Endothelial cell (in vitro differentiated cells): ENCODE measurements around the gene PTS. TPM values are rescaled to one million over a fixed set of nuclear protein-coding genes. Genes with fewer than 3 reads are reported as not detected.

Source experiments
- DNase-seq: peaks from one replicate; pipeline ENCODE4 v3.0.0; 2021; ENCODE audit warnings: low spot score
- H3K27ac Mint-ChIP-seq: one replicate; pipeline ENCODE4 v1.8.0; 2021; ENCODE audit warnings: mixed read lengths, inconsistent platforms; ENCODE audit not compliant: unreplicated experiment
- H3K27me3 Mint-ChIP-seq: one replicate; pipeline ENCODE4 v1.8.0; 2021; ENCODE audit warnings: mild to moderate bottlenecking, moderate library complexity, mixed read lengths, inconsistent platforms; ENCODE audit not compliant: unreplicated experiment
- H3K36me3 Mint-ChIP-seq: one replicate; pipeline ENCODE4 v1.8.0; 2021; ENCODE audit warnings: mild to moderate bottlenecking, low read depth, mixed read lengths, inconsistent platforms; ENCODE audit not compliant: unreplicated experiment
- H3K4me1 Mint-ChIP-seq: one replicate; pipeline ENCODE4 v1.8.0; 2021; ENCODE audit warnings: mild to moderate bottlenecking, mixed read lengths, inconsistent platforms; ENCODE audit not compliant: unreplicated experiment
- H3K4me3 Mint-ChIP-seq: one replicate; pipeline ENCODE4 v1.8.0; 2021; ENCODE audit warnings: mild to moderate bottlenecking, mixed read lengths, inconsistent platforms; ENCODE audit not compliant: unreplicated experiment
- H3K9me3 Mint-ChIP-seq: one replicate; pipeline ENCODE4 v1.8.0; 2021; ENCODE audit warnings: mixed read lengths, inconsistent platforms; ENCODE audit not compliant: unreplicated experiment
- CTCF ChIP-seq: fragments of 200-600 bp; sonication (generic); IDR thresholded peaks from one replicate; pipeline ENCODE4 v1.5.0; 2021; ENCODE audit warnings: antibody characterized with exemption; ENCODE audit not compliant: unreplicated experiment
- total RNA-seq: library from RNA; stranded (reverse); fragmentation: NEBNext Ultra II Directional; extraction: Animal tissue kit (Norgen Biotek cat#: 25700); gene quantifications from one replicate; pipeline ENCODE4 v1.2.1, GENCODE V29; 2021; ENCODE audit not compliant: unreplicated experiment

Gene PTS
- total RNA-seq, 1 donor from 2014 or later: 40.1 TPM

DNA sequence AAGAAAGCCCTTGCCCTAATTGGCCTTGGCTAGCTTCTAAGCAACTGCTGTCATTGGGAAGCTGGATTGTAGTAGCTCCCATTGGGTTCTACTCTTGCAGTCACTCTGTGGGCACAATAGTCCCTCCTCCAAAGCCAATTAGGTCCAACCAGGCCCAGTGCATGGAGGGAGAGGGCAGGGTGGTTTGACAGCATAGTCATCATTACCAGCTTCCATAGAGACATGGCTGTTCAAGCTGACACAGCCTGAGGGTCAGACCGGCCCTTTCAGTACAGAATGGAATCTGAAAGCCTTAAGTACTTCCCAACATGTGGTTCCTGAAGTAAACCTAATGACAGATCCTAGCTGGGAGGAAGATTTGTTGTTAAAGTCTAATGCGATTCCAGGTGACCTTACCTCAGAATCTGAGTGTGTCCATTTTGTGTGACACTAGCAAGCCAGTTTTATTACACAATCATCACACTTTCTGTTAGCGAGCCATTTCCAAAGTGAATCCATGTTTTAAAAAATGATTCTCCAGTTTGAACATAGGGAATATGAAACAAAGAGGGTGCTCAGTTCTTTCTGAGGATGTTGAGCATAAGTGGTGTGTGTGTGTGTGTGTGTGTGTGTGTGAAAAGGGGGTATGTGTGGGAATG lies 27.5 kb downstream of the PTS start:
- H3K9me3 Mint-ChIP-seq: no peaks in the 10 kb centered on the region
- no peaks in the 10 kb centered on the region for H3K4me1 Mint-ChIP-seq
- H3K4me3 Mint-ChIP-seq: no peak overlapping the region
- TF ChIP-seq CTCF: no peak
- peaks cover 2% of the 10 kb centered on the region for H3K27me3 Mint-ChIP-seq
- H3K36me3 Mint-ChIP-seq: no peaks in the 10 kb centered on the region
- DNase-seq: no peak
- H3K27ac Mint-ChIP-seq: no peak overlapping the region

GRCh38 chr11:112255067-112255720 lies 29.0 kb downstream of the PTS start:
- peaks cover 2% of the 10 kb centered on the region for H3K27me3 Mint-ChIP-seq
- no peak overlapping the region for H3K27ac Mint-ChIP-seq
- no peak for DNase-seq
- H3K9me3 Mint-ChIP-seq: no peaks in the 10 kb centered on the region
- no peaks in the 10 kb centered on the region for H3K4me1 Mint-ChIP-seq
- no peak overlapping the region for H3K4me3 Mint-ChIP-seq
- TF ChIP-seq CTCF: no peak
- peaks cover 3% of the 10 kb centered on the region for H3K36me3 Mint-ChIP-seq

- no peaks in the 10 kb centered on the region for H3K9me3 Mint-ChIP-seq
- no peak for DNase-seq
- no peak within 1 kb of the TSS for H3K27ac Mint-ChIP-seq
- H3K27me3 Mint-ChIP-seq: no peaks in the 10 kb centered on the region
- H3K4me3 Mint-ChIP-seq: no peak within 1 kb of the TSS
- TF ChIP-seq CTCF: no peak
- peaks cover 8% of the 10 kb centered on the region for H3K36me3 Mint-ChIP-seq
- no peaks in the 10 kb centered on the region for H3K4me1 Mint-ChIP-seq
These were observed 34.3 kb downstream of the PTS start, which contains the start of gene PLET1 for GRCh38 chr11:112260490-112260889. PLET1 (minus strand) TSS chr11:112260860; CDS start chr11:112260589, 271 bp downstream.

DNA sequence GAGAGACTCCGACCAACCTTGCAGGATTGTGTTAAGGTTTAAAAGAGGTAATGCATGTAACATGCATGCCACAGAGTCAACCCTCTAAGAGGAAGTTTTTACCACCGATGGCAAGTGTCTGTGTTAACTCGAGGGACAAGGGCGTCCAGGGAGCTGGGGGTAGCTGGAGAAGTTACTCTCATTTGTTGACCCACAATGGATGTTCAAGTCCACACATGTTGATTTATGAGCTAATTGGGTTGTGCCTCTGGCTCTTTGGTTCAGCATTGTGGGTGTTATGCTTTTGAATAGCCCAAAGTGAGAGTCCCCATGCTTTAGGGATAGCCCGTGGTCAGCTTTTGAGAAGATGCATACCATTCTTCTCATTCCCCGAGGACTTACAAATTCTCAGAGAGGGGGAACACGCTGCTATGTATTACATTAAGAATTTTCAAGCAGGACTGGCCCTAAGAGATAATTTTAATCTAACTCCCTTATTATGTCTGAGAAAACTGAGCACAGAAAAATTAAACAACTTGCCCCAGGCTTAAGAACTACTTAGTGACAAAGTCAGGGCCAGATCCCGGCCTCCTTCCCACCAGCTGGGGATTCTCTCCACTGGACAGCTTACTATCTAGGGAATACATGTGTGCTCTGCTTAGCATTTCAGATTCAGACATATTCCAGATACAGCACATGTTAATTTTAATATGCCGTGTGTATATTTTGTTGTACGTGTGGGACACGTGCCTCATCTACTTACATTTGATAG lies 39.6 kb downstream of the PTS start:
- Mint-ChIP-seq H3K9me3 (no peaks in the 10 kb centered on the region), H3K36me3 (no peaks in the 10 kb centered on the region), H3K27ac (no peak overlapping the region), H3K4me1 (peaks cover 22% of the 10 kb centered on the region), H3K4me3 (no peak overlapping the region), H3K27me3 (no peaks in the 10 kb centered on the region)
- DNase-seq: no peak
- TF ChIP-seq CTCF: no peak

DNA sequence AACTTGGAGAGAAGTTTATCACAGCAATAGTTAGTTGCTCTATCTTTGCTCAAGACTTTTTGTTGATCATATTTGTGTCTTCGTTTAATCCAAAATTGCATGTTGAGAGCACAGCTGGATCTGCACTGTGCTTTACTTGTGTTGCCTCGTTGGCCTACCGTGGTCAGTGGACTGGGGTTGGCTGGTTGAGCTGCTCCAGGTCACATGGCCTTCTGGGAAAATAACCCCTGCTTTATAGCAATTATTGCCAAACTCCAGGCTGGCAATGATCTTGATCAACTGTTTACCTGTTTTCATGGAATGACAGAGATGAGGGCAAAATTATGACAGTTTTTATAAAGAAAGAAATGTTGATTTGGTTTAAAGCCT lies 40.2 kb downstream of the PTS start:
- Mint-ChIP-seq H3K4me3 (no peak overlapping the region), H3K9me3 (no peaks in the 10 kb centered on the region), H3K27ac (no peak overlapping the region), H3K27me3 (no peaks in the 10 kb centered on the region), H3K36me3 (no peaks in the 10 kb centered on the region), H3K4me1 (peaks cover 27% of the 10 kb centered on the region)
- DNase-seq: no peak
- no peak for TF ChIP-seq CTCF
